ENCODE results near the gene UBXN6.

- TF ChIP-seq CTCF (conservative IDR thresholded peaks at IDR 0.05; ENCODE audit: low read depth in 2 of 2): no peak
- no peak for TF ChIP-seq POLR2AphosphoS5 (IDR thresholded peaks at IDR 0.05; ENCODE audit: low read depth)
- TF ChIP-seq EZH2 (IDR thresholded peaks at IDR 0.05; ENCODE audit: low read depth, unreplicated experiment): no peak
- TF ChIP-seq ETS1 (IDR thresholded peaks at IDR 0.05): no peak
- no peak for TF ChIP-seq EZH2phosphoT487 (IDR thresholded peaks at IDR 0.05; ENCODE audit: unreplicated experiment)
Observed at GRCh38 chr19:4448147-4448985, 9.2 kb downstream of the UBXN6 start.
